Measurements from ENCODE around the gene OBSCN. TPM values are rescaled to one million over a fixed set of nuclear protein-coding genes. Genes with fewer than 3 reads are reported as not detected.

OBSCN gene
- total and polyA plus RNA-seq, 2 of the 4 experiments (the other 2 are of a cell fraction) = 4.1 to 9.5 TPM

- in situ Hi-C loops (cut with MboI; ENCODE audit: low sequenced_read_pairs) = no loop called here
- intact Hi-C loops (cut with micrococcal nuclease) = no loop called here
These were observed 100.9 kb downstream of the OBSCN start for GRCh38 chr1:228308628-228309325.

More at GRCh38 chr1:228308628-228309325, 100.9 kb downstream of the OBSCN start:
- Histone ChIP-seq H2BK5ac (ENCODE audit: low read depth, low read length, poor library complexity, severe bottlenecking) (no peak overlapping the region), H3K79me1 (ENCODE audit: low read depth in 1 of 2, low read length in 2 of 2) (no peaks in the 10 kb centered on the region), H3K27ac (ENCODE audit: insufficient read depth, low read length) (no peak overlapping the region), H3K36me3 (ENCODE audit: control insufficient read depth, insufficient read depth, low read length) (peaks cover 2% of the 10 kb centered on the region; the same call in 1 of the 2 replicates), H3K27me3 (ENCODE audit: control insufficient read depth, insufficient read depth, low read length) (no peaks in the 10 kb centered on the region), H3K4me1 (ENCODE audit: control insufficient read depth, insufficient read depth, low read length) (no peaks in the 10 kb centered on the region), H3K9me1 (ENCODE audit: insufficient read depth, low read length) (no peaks in the 10 kb centered on the region), H3K56ac (ENCODE audit: extremely low read depth, insufficient read depth, low read length) (no peak overlapping the region), H3K4ac (ENCODE audit: low read depth, low read length) (no peak overlapping the region), H3K18ac (ENCODE audit: low read depth, low read length) (no peak overlapping the region), H4K5ac (ENCODE audit: low read depth, low read length) (no peak overlapping the region), H2AK5ac (ENCODE audit: low read depth, low read length) (no peak overlapping the region), H4K91ac (ENCODE audit: insufficient read depth, low read depth, low read length) (no peak overlapping the region), H3K14ac (replicated peaks; ENCODE audit: low read depth, low read length) (no peak overlapping the region), H3K4me2 (ENCODE audit: low read depth, low read length) (no peak overlapping the region), H4K20me1 (ENCODE audit: insufficient read depth, low read length) (no peaks in the 10 kb centered on the region), H2BK15ac (ENCODE audit: low read depth, low read length) (no peak overlapping the region), H3K4me3 (ENCODE audit: insufficient read depth, low read depth, low read length) (no peak overlapping the region), H2AK9ac (replicated peaks; ENCODE audit: low read depth, low read length, poor library complexity) (no peak overlapping the region), H2AFZ (replicated peaks; ENCODE audit: low read length, poor library complexity) (no peak overlapping the region), H3K9ac (ENCODE audit: low read depth, low read length) (no peak overlapping the region), H3K23ac (ENCODE audit: low read depth, low read length) (no peak overlapping the region), H2BK20ac (ENCODE audit: low read depth, low read length) (no peak overlapping the region), H3K9me3 (ENCODE audit: control insufficient read depth, insufficient read depth, low read length) (peaks cover 10% of the 10 kb centered on the region; the same call in 1 of the 2 replicates), H2BK120ac (ENCODE audit: low read depth, low read length) (no peak overlapping the region), H4K8ac (ENCODE audit: low read depth in 2 of 2, low read length in 2 of 2) (no peak overlapping the region)
- POLR2A ChIA-PET (ENCODE audit: unreplicated experiment) = no interaction called here
- CTCF ChIA-PET = no interaction called here
- BruUV-seq (replicated peaks) = no TSS peak
- TF ChIP-seq RFX5 (IDR thresholded peaks at IDR 0.05; ENCODE audit: low read depth, low read length) (no peak), CEBPB (IDR thresholded peaks at IDR 0.05; ENCODE audit: low read depth, low read length) (no peak), MAFK (IDR thresholded peaks at IDR 0.05; ENCODE audit: low read depth, low read length) (no peak), BHLHE40 (IDR thresholded peaks at IDR 0.05; ENCODE audit: low read depth, low read length) (no peak), RCOR1 (IDR thresholded peaks at IDR 0.05; ENCODE audit: insufficient replicate concordance, low read length) (no peak), RAD21 (IDR thresholded peaks at IDR 0.05; ENCODE audit: low read length) (no peak), CHD1 (IDR thresholded peaks at IDR 0.05; ENCODE audit: low read depth, low read length) (no peak), POLR2A (IDR thresholded peaks at IDR 0.05; ENCODE audit: low read depth, low read length) (no peak), FOS (IDR thresholded peaks at IDR 0.05; ENCODE audit: low read depth, low read length) (no peak), MXI1 (IDR thresholded peaks at IDR 0.05; ENCODE audit: borderline replicate concordance, low read depth, low read length) (no peak), MAZ (IDR thresholded peaks at IDR 0.05; ENCODE audit: borderline replicate concordance, low read depth, low read length) (no peak), SMC3 (IDR thresholded peaks at IDR 0.05; ENCODE audit: low read depth, low read length) (no peak), ELK1 (IDR thresholded peaks at IDR 0.05; ENCODE audit: borderline replicate concordance, low read depth, low read length) (no peak), CTCF (conservative IDR thresholded peaks at IDR 0.05; ENCODE audit: low read depth, low read length) (no peak), NFE2L2 (IDR thresholded peaks at IDR 0.05; ENCODE audit: low read depth, low read length) (no peak), USF2 (IDR thresholded peaks at IDR 0.05; ENCODE audit: low read depth, low read length) (no peak)
- 63 to 100% methylated on average over 1 to 4 of the region's 8 CpGs for WGBS, 2 experiments (ENCODE audit: extremely low coverage in 2 of 2, insufficient read length in 1 of 2)
- dilution Hi-C loops (cut with HindIII; ENCODE audit: low sequenced_read_pairs, unreplicated experiment) = no loop called here
- ATAC-seq (ENCODE audit: low read depth) (no peak; the same call in 1 of the 2 replicates), DNase-seq (no peak)
